Gastroesophageal sphincter (tissue), 3 donors: ENCODE results near the gene MXD4.

Experiments
- CTCF ChIP-seq, 4 experiments: fragments of 200-600 bp in 2 of 4; fragments of 450-650 bp in 2 of 4; sonication (generic) in 1 of 4; IDR thresholded peaks; one replicate each; pipeline ENCODE4 v1.5.1; 2017 to 2019; ENCODE audit warnings: antibody characterized with exemption in 4 of 4, mild to moderate bottlenecking in 2 of 4, moderate library complexity in 2 of 4
- POLR2AphosphoS5 ChIP-seq: sonication (generic); formaldehyde crosslinking; IDR thresholded peaks from one replicate; pipeline ENCODE4 v1.6.1; 2017; ENCODE audit warnings: antibody characterized with exemption

- no peak for TF ChIP-seq POLR2AphosphoS5
- no peak for TF ChIP-seq CTCF (IDR thresholded peaks at IDR 0.05)
These were observed 40.6 kb upstream of the MXD4 start for GRCh38 chr4:2302387-2303119.
